GM18951 (cell line): ENCODE data around the gene EGR1.

Experiments
- POLR2A ChIP-seq: IDR thresholded peaks from 4 replicates; pipeline ENCODE4 v1.6.1; 2011; ENCODE audit warnings: mild to moderate bottlenecking; ENCODE audit not compliant: insufficient read length, insufficient read depth; ENCODE audit errors: extremely low read depth
- in situ Hi-C: fragments of 300-500 bp; cut with MboI; formaldehyde crosslinking; loops from one replicate; pipeline ENCODE4 v1.12.0; 2022; ENCODE audit warnings: low sequenced_read_pairs, mixed read lengths, inconsistent platforms; ENCODE audit not compliant: unreplicated experiment

Gene EGR1

GRCh38 chr5:138515556-138516245 lies 50.4 kb downstream of the EGR1 start:
- in situ Hi-C loops: no loop called here

DNA sequence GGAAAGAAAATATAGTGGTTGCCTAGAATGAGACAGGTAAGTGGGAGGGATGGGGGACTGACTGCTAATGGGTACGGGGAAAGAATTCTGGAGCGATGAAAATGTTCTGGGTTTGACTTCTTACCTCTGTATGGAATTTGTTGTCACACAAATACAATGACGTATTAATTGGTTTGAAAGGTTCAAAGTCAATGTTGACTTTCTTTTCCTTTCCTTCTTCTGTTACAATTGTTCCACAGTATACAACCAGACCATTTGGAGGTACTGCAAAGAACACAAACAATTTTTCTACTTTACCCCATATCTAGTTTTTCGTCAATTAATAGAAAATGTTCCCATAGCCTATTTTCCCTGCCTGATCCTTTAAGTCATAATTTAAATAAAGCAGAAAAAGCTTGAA lies 52.2 kb downstream of the EGR1 start:
- in situ Hi-C loops: no loop called here

More at GRCh38 chr5:138515556-138516245, 50.4 kb downstream of the EGR1 start:
- no peak for TF ChIP-seq POLR2A

More for the DNA sequence above, 52.2 kb downstream of the EGR1 start:
- no peak for TF ChIP-seq POLR2A
